Right lobe of liver (tissue), 4 donors: ENCODE measurements around the gene RARRES2.

Experiments used
- CTCF ChIP-seq, 4 donors: fragments of 200-600 bp in 3 of 4; fragments of 450-650 bp in 1 of 4; IDR thresholded peaks; one replicate each; pipeline versions ENCODE4 v1.5.1 to v1.8.0; 2016 to 2022; ENCODE audit warnings: antibody characterized with exemption in 4 of 4, mild to moderate bottlenecking in 2 of 4
- POLR2A ChIP-seq: fragments of 450-650 bp; IDR thresholded peaks from one replicate; pipeline ENCODE4 v1.6.1; 2017; ENCODE audit warnings: antibody characterized with exemption, mild to moderate bottlenecking
- donor health status: DM: no; HTN: no; CAD: no.
- donor health status: DM: no; HTN: no; CAD: no.
- donor health status: DM: no; HTN: yes; CAD: no.

GRCh38 chr7:150377635-150378034 is 36.2 kb upstream of the RARRES2 start:
- no peak for TF ChIP-seq CTCF (IDR thresholded peaks at IDR 0.05)
- TF ChIP-seq POLR2A = no peak
